HG03558 (cell line): Measurements from ENCODE around the gene ABI2.

Experiments
- ATAC-seq: cut with Tn5 transposase; IDR thresholded peaks from one replicate; pipeline ENCODE4 v1.9.1; 2021; ENCODE audit warnings: moderate number of reproducible peaks; ENCODE audit not compliant: unreplicated experiment; ENCODE audit errors: extremely low read depth

The ABI2 gene

DNA sequence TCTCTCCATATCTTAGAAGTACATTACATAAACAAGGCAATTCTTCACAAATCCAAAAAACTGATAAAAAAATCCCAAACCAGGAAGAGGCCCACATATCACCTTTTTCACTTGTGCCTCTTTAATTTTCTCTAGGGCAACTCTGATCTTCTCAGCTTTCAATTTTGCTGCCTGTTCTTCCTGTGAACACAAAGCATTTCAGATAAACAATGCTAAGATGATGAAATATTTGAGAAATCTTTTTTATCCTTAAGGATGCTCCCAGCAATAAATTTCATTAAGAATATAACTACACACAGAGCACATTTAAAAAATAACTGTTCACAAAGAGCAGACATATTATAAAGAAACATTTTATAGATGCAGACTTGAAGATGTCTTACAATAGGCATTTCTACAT lies 133.6 kb downstream of the ABI2 start:
- ATAC-seq: no peak

DNA sequence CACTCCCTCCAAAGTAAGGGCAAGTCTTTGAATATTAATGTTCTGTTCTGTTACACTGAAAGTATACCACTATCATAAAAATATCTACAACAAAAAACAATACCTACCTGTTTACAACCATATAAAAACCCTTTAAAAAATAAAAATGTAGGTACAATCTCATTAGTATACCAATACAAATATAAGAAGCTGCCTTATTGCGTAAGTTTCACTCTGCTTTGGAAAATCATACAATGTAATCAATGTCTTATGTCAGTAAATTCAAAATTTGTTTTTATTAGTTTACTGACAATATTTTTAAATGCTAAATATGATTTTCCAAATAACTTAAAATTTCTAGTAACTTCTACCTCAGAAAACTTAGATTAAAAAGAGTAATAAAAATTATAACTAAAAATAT lies 134.1 kb downstream of the ABI2 start:
- no peak for ATAC-seq

GRCh38 chr2:203463266-203463678 lies 135.1 kb downstream of the ABI2 start:
- no peak for ATAC-seq

DNA sequence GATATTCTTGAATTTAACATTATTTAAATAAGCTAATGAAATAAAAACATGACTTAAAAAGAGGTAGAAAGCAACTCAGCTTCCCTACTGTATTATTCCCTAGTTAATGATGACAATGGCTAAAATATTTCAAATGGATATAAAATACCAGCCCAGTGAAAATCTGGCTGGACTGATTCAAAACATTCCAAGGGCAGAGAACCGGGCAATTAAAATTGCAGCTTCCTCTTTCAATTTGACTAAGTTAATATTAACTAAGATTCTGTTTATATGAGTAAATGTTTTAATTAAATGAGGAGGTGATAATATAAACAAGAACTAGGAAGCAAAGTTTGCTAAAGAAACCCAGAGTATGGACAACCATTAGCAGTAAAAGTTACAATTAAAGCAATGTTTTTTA lies 141.4 kb downstream of the ABI2 start:
- ATAC-seq: no peak

DNA sequence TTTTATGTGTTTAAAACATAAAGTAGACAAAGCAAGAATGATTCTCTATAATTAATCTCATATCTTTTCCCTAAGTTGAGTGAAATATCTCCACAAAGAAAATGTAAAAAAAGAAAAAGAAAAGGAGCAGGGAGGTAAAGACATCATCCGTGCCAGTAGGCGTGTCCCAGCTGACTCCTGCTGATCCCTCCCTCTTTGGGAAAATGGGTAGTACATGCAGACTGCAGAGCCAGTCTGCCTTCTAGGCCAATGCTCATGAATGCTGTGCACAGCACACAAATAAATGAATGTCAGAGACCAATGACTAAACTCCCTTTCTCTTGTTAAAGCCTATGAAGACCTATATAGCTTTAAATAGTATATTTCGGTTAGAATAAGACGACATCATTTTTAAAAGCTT lies 142.2 kb downstream of the ABI2 start:
- no peak for ATAC-seq

GRCh38 chr2:203471323-203471722 lies 143.1 kb downstream of the ABI2 start:
- ATAC-seq: no peak

- ATAC-seq: no peak
Measured at GRCh38 chr2:203476881-203477280, 148.7 kb downstream of the ABI2 start.

DNA sequence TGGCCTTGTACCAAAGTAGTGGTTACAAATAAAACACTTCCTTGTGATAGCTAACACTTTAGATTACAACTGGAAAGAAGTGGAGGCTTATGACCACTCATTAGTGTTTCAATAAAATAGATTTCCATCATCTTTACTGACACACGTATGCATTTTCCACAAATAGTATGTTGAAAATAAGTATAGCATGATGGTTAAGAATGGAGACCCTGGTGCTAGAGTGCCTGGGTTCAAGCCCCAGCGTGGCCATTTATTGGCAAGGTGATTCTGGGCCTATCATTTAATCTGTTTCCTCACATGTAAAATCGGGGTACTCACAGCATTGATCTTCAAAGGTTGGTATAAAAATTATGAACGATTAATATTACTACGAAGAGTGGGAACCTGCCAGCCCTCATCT lies 152.4 kb downstream of the ABI2 start:
- ATAC-seq: no peak

DNA sequence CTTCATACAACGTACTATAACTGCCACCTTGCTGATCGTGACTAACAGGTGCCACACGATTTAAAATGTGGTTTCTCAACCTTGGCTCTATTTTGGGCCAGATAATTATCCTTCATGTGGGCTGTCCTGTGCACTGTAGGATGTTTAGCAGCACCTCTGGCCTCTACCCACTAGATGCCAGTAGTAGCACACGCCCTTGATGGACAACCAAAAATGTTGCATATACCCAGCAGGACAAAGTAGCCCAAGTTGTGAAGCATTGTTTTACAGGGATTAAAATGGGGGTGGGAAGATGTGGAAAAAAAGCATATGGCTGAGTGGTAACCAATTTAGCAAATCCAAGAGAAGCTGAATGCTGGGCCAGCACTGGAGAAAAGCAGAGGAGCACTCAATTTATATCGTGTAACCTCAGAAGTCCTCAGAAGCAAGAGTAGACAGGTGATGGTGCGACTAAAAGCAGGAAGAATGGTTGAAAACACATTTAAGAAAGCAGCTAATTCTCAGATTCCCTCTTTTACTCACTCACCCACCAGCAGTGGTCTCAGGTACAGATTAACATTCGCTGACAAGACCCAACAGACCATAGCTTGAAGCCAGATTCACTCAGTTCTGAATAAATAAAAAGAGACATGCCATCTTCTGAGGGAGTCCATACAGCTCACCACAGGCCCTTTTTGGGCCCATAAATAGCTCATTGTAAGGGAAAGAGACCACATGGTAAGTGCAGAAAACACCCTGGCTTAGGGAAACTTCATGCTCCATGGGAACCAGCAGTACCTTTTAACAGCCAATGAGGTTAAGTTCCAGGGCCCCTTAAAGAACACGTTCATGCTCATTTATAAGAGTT lies 156.3 kb downstream of the ABI2 start:
- no peak for ATAC-seq

GRCh38 chr2:203489531-203489930 lies 161.3 kb downstream of the ABI2 start:
- ATAC-seq: no peak

GRCh38 chr2:203490391-203490790 lies 162.2 kb downstream of the ABI2 start:
- ATAC-seq: no peak

GRCh38 chr2:203492965-203493364 lies 164.8 kb downstream of the ABI2 start:
- ATAC-seq: no peak
